GM13977 (cell line): ENCODE data around the gene EPDR1.
"Not testable (repeated sequence)": the region's sequence is repeated elsewhere in the genome, so short reads cannot be mapped to it uniquely, and the experiment has no call there.

ENCODE experiments used
- DNase-seq: peaks from one replicate; pipeline ENCODE4 v3.0.0; 2012; ENCODE audit warnings: low spot score
- in situ Hi-C: fragments of 300-500 bp; cut with MboI; formaldehyde crosslinking; loops from one replicate; pipeline ENCODE4 v1.12.0; 2022; ENCODE audit warnings: low sequenced_read_pairs, low pct_unique_long_range_greater_than_20kb, mixed read lengths, inconsistent platforms; ENCODE audit not compliant: unreplicated experiment
- TF ChIP-seq, protein P1 (sequence below): IDR thresholded peaks from 2 replicates; pipeline ENCODE4 v1.5.1; 2012; ENCODE audit warnings: mild to moderate bottlenecking, control low read depth; ENCODE audit not compliant: insufficient read depth; ENCODE audit errors: extremely low read depth, missing control alignments

EPDR1 gene

DNA sequence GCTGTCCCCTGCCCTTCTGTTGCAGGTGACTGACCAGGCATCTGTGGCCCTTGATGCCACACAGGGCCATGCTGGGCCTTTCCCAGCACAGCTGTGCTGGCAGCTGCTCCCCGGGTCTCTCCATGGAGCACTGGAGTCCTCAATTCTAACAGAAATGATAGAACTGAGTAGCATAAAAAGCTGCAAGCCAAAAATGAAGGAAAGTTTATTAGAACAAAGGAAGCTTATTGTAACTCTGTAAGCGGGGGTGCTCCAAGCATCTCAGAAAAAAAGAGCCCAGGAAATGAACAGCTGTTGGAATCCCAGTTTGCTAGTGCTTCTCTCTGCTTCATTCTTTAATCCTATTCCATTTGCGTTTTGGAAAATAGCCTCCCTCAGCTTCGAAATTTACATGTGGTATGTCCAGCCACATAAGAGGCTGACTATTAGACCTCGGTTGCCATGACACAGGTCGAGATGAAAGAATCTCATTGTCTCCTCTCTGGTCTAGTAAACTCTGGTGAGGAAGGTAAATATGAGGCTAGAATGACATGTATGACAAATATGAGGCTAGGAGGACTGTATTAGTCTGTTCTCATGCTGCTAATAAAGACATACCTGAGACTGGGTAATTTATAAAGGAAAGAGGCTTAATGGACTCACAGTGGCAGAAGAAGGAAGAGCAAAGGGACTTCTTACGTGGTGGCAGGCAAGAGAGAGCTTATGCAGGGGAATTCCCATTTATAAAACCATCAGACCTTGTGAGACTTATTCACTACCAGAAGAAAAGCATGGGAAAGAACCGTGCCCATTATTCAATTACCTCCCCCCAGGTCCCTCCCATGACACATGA lies 23.7 kb downstream of the EPDR1 start:
- TF ChIP-seq, protein P1, sequence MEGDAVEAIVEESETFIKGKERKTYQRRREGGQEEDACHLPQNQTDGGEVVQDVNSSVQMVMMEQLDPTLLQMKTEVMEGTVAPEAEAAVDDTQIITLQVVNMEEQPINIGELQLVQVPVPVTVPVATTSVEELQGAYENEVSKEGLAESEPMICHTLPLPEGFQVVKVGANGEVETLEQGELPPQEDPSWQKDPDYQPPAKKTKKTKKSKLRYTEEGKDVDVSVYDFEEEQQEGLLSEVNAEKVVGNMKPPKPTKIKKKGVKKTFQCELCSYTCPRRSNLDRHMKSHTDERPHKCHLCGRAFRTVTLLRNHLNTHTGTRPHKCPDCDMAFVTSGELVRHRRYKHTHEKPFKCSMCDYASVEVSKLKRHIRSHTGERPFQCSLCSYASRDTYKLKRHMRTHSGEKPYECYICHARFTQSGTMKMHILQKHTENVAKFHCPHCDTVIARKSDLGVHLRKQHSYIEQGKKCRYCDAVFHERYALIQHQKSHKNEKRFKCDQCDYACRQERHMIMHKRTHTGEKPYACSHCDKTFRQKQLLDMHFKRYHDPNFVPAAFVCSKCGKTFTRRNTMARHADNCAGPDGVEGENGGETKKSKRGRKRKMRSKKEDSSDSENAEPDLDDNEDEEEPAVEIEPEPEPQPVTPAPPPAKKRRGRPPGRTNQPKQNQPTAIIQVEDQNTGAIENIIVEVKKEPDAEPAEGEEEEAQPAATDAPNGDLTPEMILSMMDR: no peak
- peak; percentile 36 for DNase-seq
- in situ Hi-C loops: no loop called here

DNA sequence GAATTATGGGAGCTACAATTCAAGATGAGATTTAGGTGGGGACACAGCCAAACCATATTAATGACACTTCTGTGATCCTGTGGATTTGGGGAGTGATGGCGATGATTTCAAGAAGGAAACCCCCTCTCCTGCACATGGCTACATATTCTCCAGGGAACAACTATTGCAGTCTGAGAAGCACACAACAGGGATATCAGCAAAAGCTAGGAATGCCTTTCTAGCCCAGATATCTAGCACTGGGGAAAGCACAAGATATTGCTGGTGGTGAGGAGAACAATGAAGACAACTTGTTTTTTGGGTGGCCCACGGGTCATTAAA lies 24.3 kb downstream of the EPDR1 start:
- in situ Hi-C loops: no loop called here
- no peak for DNase-seq
- TF ChIP-seq, protein P1: no peak

DNA sequence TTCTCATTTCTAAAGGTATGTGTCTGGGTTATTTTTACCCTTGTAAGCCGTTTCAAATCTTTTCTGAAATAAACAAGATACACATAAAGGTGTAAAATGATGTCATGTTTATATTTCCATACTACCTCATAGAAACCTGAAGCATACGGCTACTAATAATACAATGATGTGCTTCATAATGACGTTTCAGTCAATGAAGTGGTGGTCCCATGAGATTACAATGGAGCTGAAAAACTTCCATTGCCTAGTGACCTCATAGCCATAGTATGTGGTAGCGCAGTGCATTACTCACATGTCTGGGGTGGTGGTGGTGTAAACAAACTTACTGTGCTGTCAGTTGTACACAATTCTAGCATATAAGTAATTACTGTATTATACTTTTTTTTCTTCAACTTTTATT lies 24.9 kb downstream of the EPDR1 start:
- DNase-seq: no peak
- in situ Hi-C loops: no loop called here
- TF ChIP-seq, protein P1: no peak

DNA sequence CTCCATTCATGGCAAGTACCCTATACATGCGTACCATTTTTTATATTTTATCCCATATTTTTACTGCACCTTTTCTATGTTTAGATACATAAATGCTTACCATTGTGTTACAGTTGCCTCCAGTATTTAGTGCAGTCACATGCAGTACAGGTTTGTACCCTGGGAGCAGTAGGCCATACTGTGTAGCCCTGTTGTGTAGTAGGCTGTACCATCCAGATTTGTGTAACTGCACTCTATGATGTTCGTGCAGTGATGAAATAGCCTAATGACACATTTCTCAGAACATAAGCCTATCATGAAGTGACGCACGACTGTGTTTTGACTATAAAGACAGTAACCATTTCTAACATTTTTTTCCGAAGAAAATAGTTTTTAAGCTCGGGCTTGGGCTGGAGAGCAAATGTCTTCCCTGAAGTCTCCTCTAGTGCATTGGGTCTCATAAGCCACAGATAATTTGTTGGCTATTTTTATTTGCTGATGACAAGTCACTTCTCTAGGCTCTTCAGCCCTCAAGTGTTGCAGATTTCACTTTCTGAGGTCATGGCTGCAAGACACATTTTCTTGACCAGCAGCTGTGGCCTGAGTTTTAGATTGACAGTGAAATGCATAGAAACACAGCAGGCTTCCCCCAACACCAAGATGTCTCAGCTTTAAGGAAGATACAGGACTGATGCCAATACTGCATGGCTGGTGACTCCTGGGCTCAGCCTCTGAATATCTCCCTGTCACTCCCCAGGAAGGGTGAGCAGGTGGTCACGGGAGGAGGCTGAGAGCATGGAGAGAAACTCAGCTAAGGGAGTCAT lies 26.9 kb downstream of the EPDR1 start:
- no peak for DNase-seq
- in situ Hi-C loops: no loop called here
- TF ChIP-seq, protein P1: no peak

DNA sequence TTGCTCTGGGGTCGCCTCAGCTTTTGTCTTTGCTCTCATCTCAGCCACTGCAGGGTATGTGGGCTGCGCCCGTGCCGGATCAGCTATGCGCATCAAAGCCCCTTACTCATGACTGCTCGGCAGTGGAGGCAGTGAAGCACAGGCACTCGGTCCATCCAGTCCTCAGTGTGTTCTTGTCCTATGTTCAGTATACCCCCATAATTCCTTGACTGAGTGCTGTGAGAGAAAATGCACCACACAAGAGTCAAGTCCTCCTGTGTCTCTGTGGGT lies 27.4 kb downstream of the EPDR1 start:
- TF ChIP-seq, protein P1: no peak
- in situ Hi-C loops: no loop called here
- no peak for DNase-seq

DNA sequence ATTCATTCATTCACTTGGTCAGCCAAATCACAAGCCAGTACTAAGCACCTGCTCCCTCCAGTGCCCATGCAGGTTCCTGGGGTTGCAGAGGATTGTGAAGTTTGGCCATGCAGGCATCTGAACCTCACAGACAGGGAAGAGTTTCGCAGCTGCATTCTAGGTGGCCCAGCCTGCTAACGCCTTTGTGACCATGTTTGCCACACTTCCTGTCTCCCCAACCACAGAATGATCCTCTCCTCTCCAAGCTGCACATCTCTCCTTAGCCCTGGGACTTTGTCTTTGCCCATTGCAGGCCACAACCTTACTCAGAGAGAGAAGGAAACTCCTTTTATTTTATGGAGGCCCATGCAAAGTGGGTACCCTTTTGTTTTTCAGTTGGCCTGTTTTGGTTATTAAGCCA lies 31.8 kb downstream of the EPDR1 start:
- no peak for DNase-seq
- in situ Hi-C loops: no loop called here

DNA sequence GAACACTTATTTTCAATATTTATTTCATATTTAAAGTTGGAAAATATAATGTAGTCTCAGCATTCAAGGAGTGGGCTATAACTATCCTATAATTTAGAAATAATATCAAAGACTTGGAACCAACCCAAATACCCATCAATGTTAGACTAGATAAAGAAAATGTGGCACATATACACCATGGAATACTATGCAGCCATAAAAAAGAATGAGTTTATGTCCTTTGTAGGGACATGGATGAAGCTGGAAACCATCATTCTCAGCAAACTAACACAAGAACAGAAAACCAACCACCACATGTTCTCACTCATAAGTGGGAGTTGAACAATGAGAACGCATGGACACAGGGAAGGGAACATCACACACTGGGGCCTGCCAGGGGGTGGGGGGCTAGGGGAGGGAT lies 33.8 kb downstream of the EPDR1 start:
- in situ Hi-C loops, DNase-seq: not testable (repeated sequence)

More for the DNA sequence above, 31.8 kb downstream of the EPDR1 start:
- TF ChIP-seq, protein P1: no peak
